ENCODE measurements around the gene ETV3.
"Not testable (repeated sequence)": the region's sequence is repeated elsewhere in the genome, so short reads cannot be mapped to it uniquely, and the experiment has no call there.

The ETV3 gene

GRCh38 chr1:157105988-157106812 is 32.0 kb downstream of the ETV3 start:
- no peak for TF ChIP-seq CTCF (IDR thresholded peaks at IDR 0.05; ENCODE audit: low read depth, low read length, missing control alignments)
- H3K4me3 ChIP-seq (ENCODE audit: low read depth, low read length) = no peak overlapping the region
- peak; percentile 33 for DNase-seq (ENCODE audit: low read depth)
- in situ Hi-C loops (cut with HindIII; ENCODE audit: low sequenced_read_pairs) = no loop called here

DNA sequence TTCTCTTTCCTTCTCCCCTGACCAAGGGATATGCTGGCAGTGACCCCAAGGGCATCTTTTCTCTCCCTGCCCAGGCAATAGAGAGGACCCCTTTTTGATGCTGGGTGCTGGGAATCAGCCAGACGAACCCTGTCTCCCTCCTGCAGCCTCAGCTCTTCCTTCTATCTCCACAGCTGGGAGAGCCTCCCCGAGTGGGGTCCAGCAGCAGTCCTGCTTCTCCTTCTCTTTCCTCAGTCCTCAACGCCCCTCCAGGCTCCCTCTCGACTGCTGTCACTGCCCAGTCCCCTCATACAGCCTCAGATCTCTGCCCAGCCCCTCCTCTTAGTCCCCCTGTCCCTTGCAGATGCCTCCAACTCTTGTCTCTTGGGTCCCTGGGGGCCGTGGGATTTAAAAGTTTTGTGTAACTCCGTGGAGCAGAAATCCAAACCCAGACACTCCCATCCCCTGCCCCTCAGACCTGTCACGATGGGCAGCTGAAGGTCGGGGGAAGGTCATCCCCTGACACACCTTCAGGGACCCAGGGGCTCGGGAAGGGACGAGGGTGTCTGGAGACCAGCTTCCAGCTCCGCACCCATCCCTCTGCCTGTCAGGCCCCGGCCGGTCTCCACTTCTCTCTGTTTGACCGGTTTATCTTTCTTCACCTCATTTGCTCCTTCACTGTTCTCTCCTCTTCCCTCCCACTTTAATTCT is 32.8 kb downstream of the ETV3 start:
- in situ Hi-C loops (cut with HindIII; ENCODE audit: low sequenced_read_pairs) = no loop called here
- TF ChIP-seq CTCF (IDR thresholded peaks at IDR 0.05; ENCODE audit: low read depth, low read length, missing control alignments) = no peak
- H3K4me3 ChIP-seq (ENCODE audit: low read depth, low read length) = no peak overlapping the region
- no peak for DNase-seq (ENCODE audit: low read depth)

DNA sequence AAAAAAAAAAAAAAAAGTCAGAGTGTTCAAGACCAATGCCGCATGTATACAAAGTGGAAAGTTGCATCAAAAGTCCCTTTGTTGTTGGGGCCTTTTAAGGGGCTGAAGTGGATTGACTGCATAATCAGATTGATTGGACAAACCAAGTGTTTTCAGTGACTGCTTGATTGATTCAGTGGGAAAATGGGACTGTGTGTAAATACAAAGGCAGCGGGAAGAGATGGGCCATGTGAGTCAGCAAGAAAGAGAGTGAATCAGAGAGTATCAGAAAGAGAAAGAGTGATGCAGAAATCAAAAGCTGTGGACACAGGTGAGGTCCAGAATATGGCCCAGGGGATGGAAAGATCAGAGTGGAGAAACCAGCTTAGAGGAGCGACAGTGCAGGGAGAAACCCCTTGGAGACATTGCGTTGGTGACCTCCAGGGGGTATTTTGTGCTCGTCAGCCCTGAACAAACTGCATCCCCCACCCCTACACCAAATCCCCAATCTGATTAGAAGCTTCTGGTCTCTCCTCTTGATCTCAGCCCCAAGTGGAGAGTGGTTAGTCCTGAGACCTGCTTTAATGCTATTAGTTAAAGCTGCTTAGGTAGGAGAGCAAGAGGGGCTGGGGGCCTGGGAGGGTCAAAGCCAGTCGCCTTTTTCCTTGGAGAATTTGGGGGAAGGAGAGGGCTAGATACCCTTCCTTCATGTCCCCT is 33.4 kb downstream of the ETV3 start:
- in situ Hi-C loops (cut with HindIII; ENCODE audit: low sequenced_read_pairs) = no loop called here
- no peak for DNase-seq (ENCODE audit: low read depth)
- no peak for TF ChIP-seq CTCF (IDR thresholded peaks at IDR 0.05; ENCODE audit: low read depth, low read length, missing control alignments)
- no peak overlapping the region for H3K4me3 ChIP-seq (ENCODE audit: low read depth, low read length)

DNA sequence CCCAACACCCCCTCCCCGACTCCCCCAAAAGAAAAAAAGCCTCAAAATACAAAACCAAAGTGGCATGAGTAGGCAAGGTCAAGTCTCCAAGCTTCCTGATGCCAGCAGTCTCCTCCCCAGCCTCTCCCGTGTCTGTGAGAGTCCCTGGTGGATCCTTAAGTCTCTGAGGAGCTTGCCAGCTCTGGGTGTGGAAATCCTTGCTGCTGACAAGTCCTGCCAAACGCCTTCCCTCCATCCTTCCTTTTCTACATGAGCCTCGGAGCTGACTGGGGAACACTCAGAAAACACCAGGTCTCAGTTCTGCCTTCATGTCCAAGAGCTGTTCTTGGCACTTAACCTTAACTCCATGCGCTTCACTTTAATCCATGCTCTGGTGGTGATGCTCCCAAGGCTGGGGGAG is 34.9 kb downstream of the ETV3 start:
- no peak for DNase-seq (ENCODE audit: low read depth)
- TF ChIP-seq CTCF (IDR thresholded peaks at IDR 0.05; ENCODE audit: low read depth, low read length, missing control alignments) = no peak
- H3K4me3 ChIP-seq (ENCODE audit: low read depth, low read length) = no peak overlapping the region
- in situ Hi-C loops (cut with HindIII; ENCODE audit: low sequenced_read_pairs) = no loop called here

DNA sequence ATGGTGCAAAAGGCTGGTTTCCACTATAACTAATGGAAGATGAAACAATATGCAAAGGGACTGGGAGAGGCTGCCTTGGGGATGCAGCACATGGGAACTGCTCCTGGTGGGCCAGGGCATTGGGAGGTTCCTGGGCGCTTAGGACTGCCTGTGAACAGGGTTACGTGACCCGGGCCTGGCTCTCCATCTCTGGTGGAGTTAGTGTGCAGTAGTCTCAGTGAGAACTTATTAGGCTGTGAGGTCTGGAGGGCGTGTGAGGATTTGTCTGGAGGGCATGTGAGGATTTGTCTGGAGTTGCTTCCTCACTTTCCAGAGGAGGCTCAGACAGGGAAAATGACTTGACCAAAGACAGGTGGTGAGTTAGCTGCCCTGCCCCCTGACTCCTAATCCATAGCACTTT is 37.0 kb downstream of the ETV3 start:
- in situ Hi-C loops (cut with HindIII; ENCODE audit: low sequenced_read_pairs) = no loop called here
- DNase-seq (ENCODE audit: low read depth) = no peak
- TF ChIP-seq CTCF (IDR thresholded peaks at IDR 0.05; ENCODE audit: low read depth, low read length, missing control alignments) = no peak
- no peak overlapping the region for H3K4me3 ChIP-seq (ENCODE audit: low read depth, low read length)

DNA sequence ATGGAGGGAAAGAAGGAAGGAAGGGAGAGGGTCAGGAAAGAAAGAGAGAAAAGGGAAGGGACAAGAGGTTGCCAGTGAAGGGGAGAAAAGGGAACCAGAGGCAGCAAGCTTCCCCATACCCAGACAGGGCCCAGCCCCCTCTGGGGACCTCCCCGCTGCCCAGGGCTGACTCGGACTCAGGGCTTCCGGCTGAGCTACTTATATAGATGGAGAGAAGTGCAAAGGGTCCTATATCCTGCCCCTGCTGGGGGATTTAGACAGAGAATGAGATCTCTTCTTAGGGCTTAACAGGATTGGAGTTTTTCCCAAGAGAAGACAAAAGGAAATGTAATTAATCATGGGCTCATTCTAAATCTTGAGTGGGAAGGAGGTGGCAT is 38.6 kb downstream of the ETV3 start, which contains the start of gene ETV3L:
Gene ETV3L (minus strand): TSS at position 176 of the 377 bp plus-strand sequence. CDS start 285 bp downstream, outside the sequence.
- DNase-seq (ENCODE audit: low read depth) = no peak
- no peak for TF ChIP-seq CTCF (IDR thresholded peaks at IDR 0.05; ENCODE audit: low read depth, low read length, missing control alignments)
- no peak within 1 kb of the TSS for H3K4me3 ChIP-seq (ENCODE audit: low read depth, low read length)
- in situ Hi-C loops (cut with HindIII; ENCODE audit: low sequenced_read_pairs) = no loop called here

DNA sequence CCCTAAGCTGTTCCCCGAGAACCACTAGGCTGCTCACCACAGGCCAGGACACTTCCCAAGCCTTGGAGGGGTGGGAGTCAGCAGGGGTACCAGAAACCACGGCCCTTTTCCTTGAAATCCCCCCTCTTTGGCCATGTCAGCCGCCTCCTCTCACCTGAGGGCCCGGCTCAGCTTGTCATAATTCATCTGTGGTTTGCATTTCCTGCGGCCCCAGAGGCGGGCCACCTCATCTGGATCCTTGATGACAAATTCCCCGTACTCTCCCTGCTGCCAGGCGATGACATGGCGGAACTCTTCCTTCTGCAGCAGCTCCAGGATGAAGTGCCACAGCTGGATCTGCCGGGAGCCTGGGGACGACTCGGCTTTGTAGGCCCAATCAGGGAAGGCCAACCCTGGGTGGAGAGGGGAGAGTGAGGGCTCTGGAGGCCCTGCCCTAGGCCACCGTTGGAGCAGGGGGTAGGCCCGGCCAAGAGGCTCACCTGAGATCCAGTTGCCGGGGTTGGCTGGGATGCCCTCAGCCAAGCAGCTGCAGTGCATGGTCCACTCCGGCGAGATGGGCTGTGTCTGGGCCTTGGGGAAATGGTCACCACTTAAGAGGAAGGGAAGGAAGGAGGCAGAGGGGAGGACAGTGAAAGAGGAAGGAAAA is 39.1 kb downstream of the ETV3 start:
- H3K4me3 ChIP-seq (ENCODE audit: low read depth, low read length); in situ Hi-C loops (cut with HindIII; ENCODE audit: low sequenced_read_pairs); DNase-seq (ENCODE audit: low read depth): not testable (repeated sequence)

Measured in astrocyte of the cerebellum (primary cell).